ENCODE results near the gene RAMACL.

RAMACL gene

GRCh38 chr6:166612471-166612881 lies 26.0 kb upstream of the RAMACL start:
- in situ Hi-C loops (cut with MboI; ENCODE audit: low pct_unique_long_range_greater_than_20kb, low sequenced_read_pairs, unreplicated experiment), result no loop called here
- no peak for DNase-seq (ENCODE audit: low spot score)

GRCh38 chr6:166611631-166612030 lies 25.2 kb upstream of the RAMACL start:
- no peak for DNase-seq (ENCODE audit: low spot score)
- in situ Hi-C loops (cut with MboI; ENCODE audit: low pct_unique_long_range_greater_than_20kb, low sequenced_read_pairs, unreplicated experiment), result no loop called here
- no peak for TF ChIP-seq CTCF (IDR thresholded peaks at IDR 0.05; ENCODE audit: extremely low read depth, insufficient read depth, missing control alignments)

More at GRCh38 chr6:166612471-166612881, 26.0 kb upstream of the RAMACL start:
- no peak for TF ChIP-seq CTCF (IDR thresholded peaks at IDR 0.05; ENCODE audit: extremely low read depth, insufficient read depth, missing control alignments)

GRCh38 chr6:166610069-166610468 lies 23.6 kb upstream of the RAMACL start:
- DNase-seq (ENCODE audit: low spot score), result no peak
- TF ChIP-seq CTCF (IDR thresholded peaks at IDR 0.05; ENCODE audit: extremely low read depth, insufficient read depth, missing control alignments), result no peak
- in situ Hi-C loops (cut with MboI; ENCODE audit: low pct_unique_long_range_greater_than_20kb, low sequenced_read_pairs, unreplicated experiment), result no loop called here

- DNase-seq (ENCODE audit: low spot score), result no peak
- in situ Hi-C loops (cut with MboI; ENCODE audit: low pct_unique_long_range_greater_than_20kb, low sequenced_read_pairs, unreplicated experiment), result no loop called here
- no peak for TF ChIP-seq CTCF (IDR thresholded peaks at IDR 0.05; ENCODE audit: extremely low read depth, insufficient read depth, missing control alignments)
Observed at GRCh38 chr6:166608774-166609173, 22.3 kb upstream of the RAMACL start.

GRCh38 chr6:166605752-166606151 lies 19.3 kb upstream of the RAMACL start:
- TF ChIP-seq CTCF (IDR thresholded peaks at IDR 0.05; ENCODE audit: extremely low read depth, insufficient read depth, missing control alignments), result no peak
- in situ Hi-C loops (cut with MboI; ENCODE audit: low pct_unique_long_range_greater_than_20kb, low sequenced_read_pairs, unreplicated experiment), result no loop called here
- no peak for DNase-seq (ENCODE audit: low spot score)

- no peak for TF ChIP-seq CTCF (IDR thresholded peaks at IDR 0.05; ENCODE audit: extremely low read depth, insufficient read depth, missing control alignments)
- no peak for DNase-seq (ENCODE audit: low spot score)
- in situ Hi-C loops (cut with MboI; ENCODE audit: low pct_unique_long_range_greater_than_20kb, low sequenced_read_pairs, unreplicated experiment), result no loop called here
Observed at GRCh38 chr6:166604911-166605310, 18.4 kb upstream of the RAMACL start.

- TF ChIP-seq CTCF (IDR thresholded peaks at IDR 0.05; ENCODE audit: extremely low read depth, insufficient read depth, missing control alignments), result no peak
- in situ Hi-C loops (cut with MboI; ENCODE audit: low pct_unique_long_range_greater_than_20kb, low sequenced_read_pairs, unreplicated experiment), result no loop called here
- DNase-seq (ENCODE audit: low spot score), result no peak
Observed at GRCh38 chr6:166604328-166604727, 17.9 kb upstream of the RAMACL start.
